Measurements from ENCODE around the gene TGFBR3. TPM values are rescaled to one million over a fixed set of nuclear protein-coding genes. Genes with fewer than 3 reads are reported as not detected.

TGFBR3 gene
- total and polyA plus RNA-seq, 9 of the 15 experiments (the other 6 are each of a cell fraction or from before 2014, with no cell fraction given) = 3.6 to 32.4 (median 15.6) TPM

GRCh38 chr1:91803847-91804545, 82.0 kb downstream of the TGFBR3 start (continued):
- TF ChIP-seq IRF9 (tag; IDR thresholded peaks at IDR 0.05) (no peak), TBL1XR1 (IDR thresholded peaks at IDR 0.05; ENCODE audit: low read length in 2 of 2) (0 out of 4 replicates have a peak, but pooled peaks of 1 of the 2 experiments have one; percentile 21), C11orf30 (IDR thresholded peaks at IDR 0.05; ENCODE audit: low read depth) (no peak), PTBP1 (IDR thresholded peaks at IDR 0.05; ENCODE audit: low read depth, low read length) (no peak), ELF4 (CRISPR knock-in tag; IDR thresholded peaks at IDR 0.05) (no peak), SOX6 (IDR thresholded peaks at IDR 0.05) (peak; percentile 47; the same call in 1 of the 2 replicates), SMAD1 (IDR thresholded peaks at IDR 0.05; ENCODE audit: low read depth, low read length, partially characterized antibody) (peak; percentile 48), ZNF609 (CRISPR knock-in tag; IDR thresholded peaks at IDR 0.05; ENCODE audit: borderline replicate concordance) (0 out of 2 replicates have a peak, but pooled peaks have one; percentile 44), BCL6 (CRISPR knock-in tag; IDR thresholded peaks at IDR 0.05) (no peak), GMEB1 (CRISPR knock-in tag; IDR thresholded peaks at IDR 0.05) (no peak), STAT5A (IDR thresholded peaks at IDR 0.05; ENCODE audit: borderline replicate concordance, low read length) (0 out of 2 replicates have a peak, but pooled peaks have one; percentile 26), RUNX1 (IDR thresholded peaks at IDR 0.05; ENCODE audit: low read depth) (no peak), TAL1 (IDR thresholded peaks at IDR 0.05) (peak; percentile 66), PTTG1 (tag; IDR thresholded peaks at IDR 0.05; ENCODE audit: low read depth) (no peak), IRF1 (CRISPR knock-in tag; IDR thresholded peaks at IDR 0.05; ENCODE audit: borderline replicate concordance) (no peak), TSC22D4 (tag; IDR thresholded peaks at IDR 0.05) (no peak), ZNF23 (CRISPR knock-in tag; IDR thresholded peaks at IDR 0.05) (no peak), RFX5 (IDR thresholded peaks at IDR 0.05; ENCODE audit: low read depth, low read length) (no peak), CHD4 (IDR thresholded peaks at IDR 0.05; ENCODE audit: insufficient read depth, insufficient replicate concordance, low read depth, low read length, poor library complexity, severe bottlenecking) (no peak), TCF15 (CRISPR knock-in tag; IDR thresholded peaks at IDR 0.05) (no peak)
